ENCODE data around the gene METTL21C.

DNA sequence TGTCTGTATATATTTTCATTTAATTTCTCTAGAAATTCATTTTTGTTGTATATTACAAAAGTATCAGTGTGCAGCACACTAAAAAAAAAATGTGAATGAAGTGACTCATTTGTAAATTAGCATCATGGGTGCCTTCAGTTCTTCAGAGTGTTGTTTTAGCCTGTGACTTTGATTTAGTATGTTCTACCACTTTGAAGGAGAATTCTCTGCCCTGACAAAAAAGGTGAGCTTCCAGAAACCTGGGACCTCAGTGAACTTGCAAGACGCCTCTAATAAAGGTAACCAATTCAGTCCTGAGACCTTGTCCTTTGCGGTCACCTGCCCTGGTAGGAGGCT, 2.4 kb downstream of the METTL21C start:
- TF ChIP-seq EGR1 (IDR thresholded peaks at IDR 0.05), result no peak
- no peak for TF ChIP-seq EP300 (IDR thresholded peaks at IDR 0.05; ENCODE audit: borderline replicate concordance)
- no peak for TF ChIP-seq CREB1 (IDR thresholded peaks at IDR 0.05; ENCODE audit: low read depth)
- TF ChIP-seq TAF1 (IDR thresholded peaks at IDR 0.05; ENCODE audit: low read depth), result no peak
- TF ChIP-seq, protein P1, sequence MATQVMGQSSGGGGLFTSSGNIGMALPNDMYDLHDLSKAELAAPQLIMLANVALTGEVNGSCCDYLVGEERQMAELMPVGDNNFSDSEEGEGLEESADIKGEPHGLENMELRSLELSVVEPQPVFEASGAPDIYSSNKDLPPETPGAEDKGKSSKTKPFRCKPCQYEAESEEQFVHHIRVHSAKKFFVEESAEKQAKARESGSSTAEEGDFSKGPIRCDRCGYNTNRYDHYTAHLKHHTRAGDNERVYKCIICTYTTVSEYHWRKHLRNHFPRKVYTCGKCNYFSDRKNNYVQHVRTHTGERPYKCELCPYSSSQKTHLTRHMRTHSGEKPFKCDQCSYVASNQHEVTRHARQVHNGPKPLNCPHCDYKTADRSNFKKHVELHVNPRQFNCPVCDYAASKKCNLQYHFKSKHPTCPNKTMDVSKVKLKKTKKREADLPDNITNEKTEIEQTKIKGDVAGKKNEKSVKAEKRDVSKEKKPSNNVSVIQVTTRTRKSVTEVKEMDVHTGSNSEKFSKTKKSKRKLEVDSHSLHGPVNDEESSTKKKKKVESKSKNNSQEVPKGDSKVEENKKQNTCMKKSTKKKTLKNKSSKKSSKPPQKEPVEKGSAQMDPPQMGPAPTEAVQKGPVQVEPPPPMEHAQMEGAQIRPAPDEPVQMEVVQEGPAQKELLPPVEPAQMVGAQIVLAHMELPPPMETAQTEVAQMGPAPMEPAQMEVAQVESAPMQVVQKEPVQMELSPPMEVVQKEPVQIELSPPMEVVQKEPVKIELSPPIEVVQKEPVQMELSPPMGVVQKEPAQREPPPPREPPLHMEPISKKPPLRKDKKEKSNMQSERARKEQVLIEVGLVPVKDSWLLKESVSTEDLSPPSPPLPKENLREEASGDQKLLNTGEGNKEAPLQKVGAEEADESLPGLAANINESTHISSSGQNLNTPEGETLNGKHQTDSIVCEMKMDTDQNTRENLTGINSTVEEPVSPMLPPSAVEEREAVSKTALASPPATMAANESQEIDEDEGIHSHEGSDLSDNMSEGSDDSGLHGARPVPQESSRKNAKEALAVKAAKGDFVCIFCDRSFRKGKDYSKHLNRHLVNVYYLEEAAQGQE (IDR thresholded peaks at IDR 0.05; ENCODE audit: low read depth), result no peak
- TF ChIP-seq YY1 (IDR thresholded peaks at IDR 0.05; ENCODE audit: low read depth), result no peak
- TF ChIP-seq TEAD4 (IDR thresholded peaks at IDR 0.05), result no peak
- TF ChIP-seq NFIC (IDR thresholded peaks at IDR 0.05), result no peak
- TF ChIP-seq, protein P2, sequence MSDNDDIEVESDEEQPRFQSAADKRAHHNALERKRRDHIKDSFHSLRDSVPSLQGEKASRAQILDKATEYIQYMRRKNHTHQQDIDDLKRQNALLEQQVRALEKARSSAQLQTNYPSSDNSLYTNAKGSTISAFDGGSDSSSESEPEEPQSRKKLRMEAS (IDR thresholded peaks at IDR 0.05), result no peak
- no peak for TF ChIP-seq CEBPB (IDR thresholded peaks at IDR 0.05)
- TF ChIP-seq ZBTB7A (IDR thresholded peaks at IDR 0.05; ENCODE audit: low read depth), result no peak
